Measurements from ENCODE around the gene PI16.
"Not testable (repeated sequence)": the region's sequence is repeated elsewhere in the genome, so short reads cannot be mapped to it uniquely, and the experiment has no call there.

Gene PI16

DNA sequence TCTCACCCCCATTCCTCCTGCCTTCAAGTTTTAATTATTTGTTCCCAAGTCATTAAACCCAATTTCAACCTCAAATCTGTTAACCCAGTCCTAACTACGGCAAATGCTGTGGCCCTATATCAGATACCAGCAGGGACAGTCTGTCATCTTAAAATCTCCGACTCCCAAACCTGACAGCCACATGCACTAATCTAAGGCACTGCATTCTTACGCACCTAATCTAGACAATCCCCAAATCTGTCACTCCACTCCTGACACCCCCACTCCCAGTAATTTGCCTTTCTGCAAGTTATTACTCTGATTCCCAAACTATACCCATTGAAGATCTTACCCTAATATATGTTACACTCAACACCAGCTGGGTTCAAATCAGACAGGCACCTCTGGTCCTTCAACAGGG, 29.0 kb downstream of the PI16 start:
- peaks cover 52% of the 10 kb centered on the region for H3K36me3 ChIP-seq (ENCODE audit: insufficient read depth, insufficient read length, low read length)
- no peak for TF ChIP-seq SUZ12 (IDR thresholded peaks at IDR 0.05; ENCODE audit: extremely low read depth, insufficient read depth, insufficient read length)
- TF ChIP-seq ZNF274 (IDR thresholded peaks at IDR 0.05; ENCODE audit: low read depth, low read length) = no peak
- no peak for TF ChIP-seq YY1 (IDR thresholded peaks at IDR 0.05; ENCODE audit: insufficient read depth, insufficient read length)
- H3K9me3 ChIP-seq (ENCODE audit: insufficient read depth, low read length) = no peaks in the 10 kb centered on the region
- H3K9ac ChIP-seq (ENCODE audit: insufficient read length, low read depth) = no peak overlapping the region
- no peak overlapping the region for H3K4me3 ChIP-seq (ENCODE audit: insufficient read length, low read depth)
- peaks cover 21% of the 10 kb centered on the region for H3K4me1 ChIP-seq (ENCODE audit: insufficient read depth, insufficient read length)
- DNase-seq (ENCODE audit: low read depth, low spot score) = no peak
- no peaks in the 10 kb centered on the region for H3K27me3 ChIP-seq (ENCODE audit: insufficient read depth, insufficient read length)

GRCh38 chr6:36984581-36985416, 30.3 kb downstream of the PI16 start:
- Histone ChIP-seq H3K27me3 (ENCODE audit: insufficient read depth, insufficient read length) (no peaks in the 10 kb centered on the region), H3K9me3 (ENCODE audit: insufficient read depth, low read length) (no peaks in the 10 kb centered on the region), H3K4me3 (ENCODE audit: insufficient read length, low read depth) (peak overlapping the region; percentile 85), H3K9ac (ENCODE audit: insufficient read length, low read depth) (peak overlapping the region; percentile 97), H3K4me1 (ENCODE audit: insufficient read depth, insufficient read length) (peaks cover 15% of the 10 kb centered on the region), H3K36me3 (ENCODE audit: insufficient read depth, insufficient read length, low read length) (peaks cover 41% of the 10 kb centered on the region)
- TF ChIP-seq ZNF274 (IDR thresholded peaks at IDR 0.05; ENCODE audit: low read depth, low read length) (no peak), SUZ12 (IDR thresholded peaks at IDR 0.05; ENCODE audit: extremely low read depth, insufficient read depth, insufficient read length) (no peak), YY1 (IDR thresholded peaks at IDR 0.05; ENCODE audit: insufficient read depth, insufficient read length) (no peak)
- peak; percentile 54 for DNase-seq (ENCODE audit: low read depth, low spot score)

- H3K27me3 ChIP-seq (ENCODE audit: insufficient read depth, insufficient read length) = no peaks in the 10 kb centered on the region
- peak overlapping the region; percentile 85 for H3K4me3 ChIP-seq (ENCODE audit: insufficient read length, low read depth)
- TF ChIP-seq YY1 (IDR thresholded peaks at IDR 0.05; ENCODE audit: insufficient read depth, insufficient read length) = no peak
- no peak for TF ChIP-seq SUZ12 (IDR thresholded peaks at IDR 0.05; ENCODE audit: extremely low read depth, insufficient read depth, insufficient read length)
- TF ChIP-seq ZNF274 (IDR thresholded peaks at IDR 0.05; ENCODE audit: low read depth, low read length) = no peak
- no peaks in the 10 kb centered on the region for H3K9me3 ChIP-seq (ENCODE audit: insufficient read depth, low read length)
- DNase-seq (ENCODE audit: low read depth, low spot score) = no peak
- peak overlapping the region; percentile 97 for H3K9ac ChIP-seq (ENCODE audit: insufficient read length, low read depth)
- peaks cover 36% of the 10 kb centered on the region for H3K36me3 ChIP-seq (ENCODE audit: insufficient read depth, insufficient read length, low read length)
- peaks cover 13% of the 10 kb centered on the region for H3K4me1 ChIP-seq (ENCODE audit: insufficient read depth, insufficient read length)
These were observed 30.9 kb downstream of the PI16 start for GRCh38 chr6:36985417-36985807.

DNA sequence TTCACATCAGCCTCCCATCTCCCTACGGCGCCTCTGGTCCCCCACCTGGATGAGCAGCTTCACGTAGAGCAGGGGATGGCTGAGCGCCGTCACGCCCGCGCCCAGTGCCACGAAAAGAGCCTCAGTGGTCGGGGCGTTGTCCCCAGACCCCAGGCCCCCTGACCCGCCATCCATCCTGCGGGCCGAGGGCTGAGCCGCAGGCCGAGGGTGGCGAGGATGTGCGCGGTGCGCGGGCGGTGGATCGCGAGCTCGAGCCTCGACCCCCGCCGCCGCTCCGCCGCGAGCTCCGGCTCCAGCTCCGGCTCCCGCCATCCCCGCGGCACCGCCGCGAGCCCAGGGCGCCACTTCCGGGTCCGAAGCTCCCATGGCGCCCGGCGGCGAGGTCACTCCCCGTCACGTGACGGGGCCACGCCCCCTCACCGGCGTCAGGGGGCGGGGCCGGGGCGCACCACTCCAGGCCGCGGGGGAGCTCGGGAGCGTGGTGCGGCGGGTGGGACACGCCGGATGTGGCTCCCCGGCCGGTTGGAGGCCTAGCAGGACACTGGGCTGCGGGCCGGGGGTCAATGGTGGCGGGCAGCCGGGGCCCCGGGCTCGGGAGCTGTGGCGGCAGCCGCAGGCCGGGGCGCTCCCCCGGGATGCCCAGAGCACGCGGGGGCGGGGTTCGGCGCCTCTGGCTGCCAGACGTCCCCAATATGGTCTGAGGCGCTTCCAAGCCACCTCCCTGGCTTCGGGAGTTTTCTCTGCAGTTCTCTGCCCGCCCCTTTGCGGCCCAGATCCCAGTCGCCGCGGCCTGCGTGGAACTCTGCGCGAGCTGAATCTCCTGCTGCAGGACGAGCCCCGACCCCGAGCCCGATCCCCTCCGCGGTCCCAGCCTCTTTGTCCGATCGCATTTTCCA, 31.5 kb downstream of the PI16 start, which contains the start of gene MTCH1:
Gene MTCH1 (minus strand): TSS at position 389 of the 896 bp plus-strand sequence. CDS start 23 bp downstream, at position 366.
- peak within 1 kb of the TSS; percentile 97 for H3K9ac ChIP-seq (ENCODE audit: insufficient read length, low read depth)
- H3K36me3 ChIP-seq (ENCODE audit: insufficient read depth, insufficient read length, low read length) = peaks cover 29% of the 10 kb centered on the region
- H3K4me1 ChIP-seq (ENCODE audit: insufficient read depth, insufficient read length) = peaks cover 10% of the 10 kb centered on the region
- no peaks in the 10 kb centered on the region for H3K27me3 ChIP-seq (ENCODE audit: insufficient read depth, insufficient read length)
- H3K4me3 ChIP-seq (ENCODE audit: insufficient read length, low read depth) = peak within 1 kb of the TSS; percentile 85
- no peaks in the 10 kb centered on the region for H3K9me3 ChIP-seq (ENCODE audit: insufficient read depth, low read length)
- DNase-seq (ENCODE audit: low read depth, low spot score) = peak; percentile 69
- no peak for TF ChIP-seq ZNF274 (IDR thresholded peaks at IDR 0.05; ENCODE audit: low read depth, low read length)
- no peak for TF ChIP-seq SUZ12 (IDR thresholded peaks at IDR 0.05; ENCODE audit: extremely low read depth, insufficient read depth, insufficient read length)
- no peak for TF ChIP-seq YY1 (IDR thresholded peaks at IDR 0.05; ENCODE audit: insufficient read depth, insufficient read length)

DNA sequence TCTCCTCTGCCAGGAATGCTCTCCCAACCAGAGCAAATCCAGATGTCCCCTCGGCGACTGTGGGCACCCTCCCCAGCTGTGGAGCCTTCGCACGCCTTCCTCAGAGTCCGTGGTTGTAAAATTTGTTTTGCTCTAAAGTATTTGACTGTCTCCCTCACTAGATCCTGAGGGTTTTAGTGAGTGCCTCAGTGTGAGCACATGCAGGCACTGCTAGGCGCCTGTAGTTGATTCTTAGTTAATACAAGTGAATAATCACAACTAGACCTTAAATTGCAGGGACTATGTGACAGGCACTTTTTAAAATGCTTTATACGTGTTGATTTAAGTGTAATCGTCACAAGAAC, 32.1 kb downstream of the PI16 start:
- H3K4me3 ChIP-seq (ENCODE audit: insufficient read length, low read depth) = peak overlapping the region; percentile 85
- H3K4me1 ChIP-seq (ENCODE audit: insufficient read depth, insufficient read length) = peaks cover 10% of the 10 kb centered on the region
- H3K9ac ChIP-seq (ENCODE audit: insufficient read length, low read depth) = peak overlapping the region; percentile 89
- no peak for DNase-seq (ENCODE audit: low read depth, low spot score)
- TF ChIP-seq SUZ12 (IDR thresholded peaks at IDR 0.05; ENCODE audit: extremely low read depth, insufficient read depth, insufficient read length) (no peak), YY1 (IDR thresholded peaks at IDR 0.05; ENCODE audit: insufficient read depth, insufficient read length) (no peak), ZNF274 (IDR thresholded peaks at IDR 0.05; ENCODE audit: low read depth, low read length) (no peak)
- peaks cover 24% of the 10 kb centered on the region for H3K36me3 ChIP-seq (ENCODE audit: insufficient read depth, insufficient read length, low read length)
- H3K27me3 ChIP-seq (ENCODE audit: insufficient read depth, insufficient read length) = no peaks in the 10 kb centered on the region
- H3K9me3 ChIP-seq (ENCODE audit: insufficient read depth, low read length) = no peaks in the 10 kb centered on the region

GRCh38 chr6:36989264-36989663, 34.7 kb downstream of the PI16 start:
- no peak for TF ChIP-seq SUZ12 (IDR thresholded peaks at IDR 0.05; ENCODE audit: extremely low read depth, insufficient read depth, insufficient read length)
- no peak for TF ChIP-seq ZNF274 (IDR thresholded peaks at IDR 0.05; ENCODE audit: low read depth, low read length)
- no peak for TF ChIP-seq YY1 (IDR thresholded peaks at IDR 0.05; ENCODE audit: insufficient read depth, insufficient read length)
- Histone ChIP-seq H3K9ac (ENCODE audit: insufficient read length, low read depth) (no peak overlapping the region), H3K4me3 (ENCODE audit: insufficient read length, low read depth) (no peak overlapping the region), H3K4me1 (ENCODE audit: insufficient read depth, insufficient read length) (peaks cover 3% of the 10 kb centered on the region), H3K36me3 (ENCODE audit: insufficient read depth, insufficient read length, low read length) (peaks cover 5% of the 10 kb centered on the region), H3K27me3 (ENCODE audit: insufficient read depth, insufficient read length) (no peaks in the 10 kb centered on the region), H3K9me3 (ENCODE audit: insufficient read depth, low read length) (no peaks in the 10 kb centered on the region)
- DNase-seq (ENCODE audit: low read depth, low spot score) = no peak

GRCh38 chr6:36990401-36990800, 35.9 kb downstream of the PI16 start:
- not testable (repeated sequence) for H3K4me3 ChIP-seq (ENCODE audit: insufficient read length, low read depth)

More at GRCh38 chr6:36990401-36990800, 35.9 kb downstream of the PI16 start:
- H3K27me3 ChIP-seq (ENCODE audit: insufficient read depth, insufficient read length); H3K4me1 ChIP-seq (ENCODE audit: insufficient read depth, insufficient read length); DNase-seq (ENCODE audit: low read depth, low spot score); H3K9ac ChIP-seq (ENCODE audit: insufficient read length, low read depth); H3K36me3 ChIP-seq (ENCODE audit: insufficient read depth, insufficient read length, low read length); H3K9me3 ChIP-seq (ENCODE audit: insufficient read depth, low read length): not testable (repeated sequence)

All from NT2/D1 (cell line).